ENCODE data around the gene GJA3. TPM values are rescaled to one million over a fixed set of nuclear protein-coding genes. Genes with fewer than 3 reads are reported as not detected.

Gene GJA3
- total RNA-seq, 2 experiments from 2014 or later: not detected

GRCh38 chr13:20175406-20175794 lies 14.5 kb upstream of the GJA3 start:
- ChIA-PET CTCF (ENCODE audit: unreplicated experiment) (no interaction called here), POLR2A (interaction anchor here (1.0 kb wide), 1 partner anchor 12 kb away, joined by 3 read pairs; no protein-coding TSS in a partner anchor)
- Histone ChIP-seq H3K36me3 (ENCODE audit: insufficient read depth, low read length) (no peaks in the 10 kb centered on the region), H3K9me3 (ENCODE audit: low read length) (no peaks in the 10 kb centered on the region), H3K9me2 (ENCODE audit: insufficient read depth, low read length) (no peaks in the 10 kb centered on the region), H4K20me1 (ENCODE audit: insufficient read depth, low read length) (no peaks in the 10 kb centered on the region), H3K27ac (ENCODE audit: low read depth, low read length, poor library complexity, severe bottlenecking) (no peak overlapping the region), H3K4me1 (ENCODE audit: insufficient read depth, low read length, poor library complexity, severe bottlenecking) (no peaks in the 10 kb centered on the region), H3K4me2 (ENCODE audit: low read length) (no peak overlapping the region), H3K4me3 (ENCODE audit: low read depth, low read length, poor library complexity, severe bottlenecking) (no peak overlapping the region), H3K79me2 (ENCODE audit: insufficient read depth, low read depth, low read length) (no peaks in the 10 kb centered on the region), H2AFZ (ENCODE audit: low read length) (no peak overlapping the region)
- no TSS peak for BruUV-seq (replicated peaks)
- TF ChIP-seq CTCF (conservative IDR thresholded peaks at IDR 0.05; ENCODE audit: low read length) (no peak), EZH2phosphoT487 (IDR thresholded peaks at IDR 0.05; ENCODE audit: borderline replicate concordance, low read depth, low read length) (no peak)
- DNase-seq (ENCODE audit: low spot score): no peak
- intact Hi-C loops (cut with micrococcal nuclease; ENCODE audit: unreplicated experiment): no loop called here

GRCh38 chr13:20174656-20175405 lies 14.0 kb upstream of the GJA3 start:
- no peaks in the 10 kb centered on the region for H4K20me1 ChIP-seq (ENCODE audit: insufficient read depth, low read length)
- ChIA-PET CTCF (ENCODE audit: unreplicated experiment) (no interaction called here), POLR2A (interaction anchor here (1.0 kb wide), 1 partner anchor 12 kb away, joined by 3 read pairs; no protein-coding TSS in a partner anchor)
- H3K27ac ChIP-seq (ENCODE audit: low read depth, low read length, poor library complexity, severe bottlenecking): no peak overlapping the region
- no peak overlapping the region for H3K4me2 ChIP-seq (ENCODE audit: low read length)
- TF ChIP-seq CTCF (conservative IDR thresholded peaks at IDR 0.05; ENCODE audit: low read length): no peak
- no peak for TF ChIP-seq EZH2phosphoT487 (IDR thresholded peaks at IDR 0.05; ENCODE audit: borderline replicate concordance, low read depth, low read length)
- H3K9me3 ChIP-seq (ENCODE audit: low read length): no peaks in the 10 kb centered on the region
- H3K9me2 ChIP-seq (ENCODE audit: insufficient read depth, low read length): no peaks in the 10 kb centered on the region
- BruUV-seq (replicated peaks): no TSS peak
- H3K4me3 ChIP-seq (ENCODE audit: low read depth, low read length, poor library complexity, severe bottlenecking): no peak overlapping the region
- no peak overlapping the region for H2AFZ ChIP-seq (ENCODE audit: low read length)
- no peaks in the 10 kb centered on the region for H3K36me3 ChIP-seq (ENCODE audit: insufficient read depth, low read length)
- intact Hi-C loops (cut with micrococcal nuclease; ENCODE audit: unreplicated experiment): no loop called here
- no peak for DNase-seq (ENCODE audit: low spot score)
- H3K4me1 ChIP-seq (ENCODE audit: insufficient read depth, low read length, poor library complexity, severe bottlenecking): no peaks in the 10 kb centered on the region
- no peaks in the 10 kb centered on the region for H3K79me2 ChIP-seq (ENCODE audit: insufficient read depth, low read depth, low read length)

GRCh38 chr13:20173116-20173746 lies 12.4 kb upstream of the GJA3 start:
- H3K9me3 ChIP-seq (ENCODE audit: low read length): no peaks in the 10 kb centered on the region
- TF ChIP-seq EZH2phosphoT487 (IDR thresholded peaks at IDR 0.05; ENCODE audit: borderline replicate concordance, low read depth, low read length) (no peak), CTCF (conservative IDR thresholded peaks at IDR 0.05; ENCODE audit: low read length) (no peak)
- H3K79me2 ChIP-seq (ENCODE audit: insufficient read depth, low read depth, low read length): no peaks in the 10 kb centered on the region
- H3K9me2 ChIP-seq (ENCODE audit: insufficient read depth, low read length): no peaks in the 10 kb centered on the region
- no peaks in the 10 kb centered on the region for H3K36me3 ChIP-seq (ENCODE audit: insufficient read depth, low read length)
- POLR2A ChIA-PET: no interaction called here
- H3K4me2 ChIP-seq (ENCODE audit: low read length): no peak overlapping the region
- intact Hi-C loops (cut with micrococcal nuclease; ENCODE audit: unreplicated experiment): no loop called here
- H2AFZ ChIP-seq (ENCODE audit: low read length): no peak overlapping the region
- H3K27ac ChIP-seq (ENCODE audit: low read depth, low read length, poor library complexity, severe bottlenecking): no peak overlapping the region
- no peak overlapping the region for H3K4me3 ChIP-seq (ENCODE audit: low read depth, low read length, poor library complexity, severe bottlenecking)
- no peaks in the 10 kb centered on the region for H3K4me1 ChIP-seq (ENCODE audit: insufficient read depth, low read length, poor library complexity, severe bottlenecking)
- CTCF ChIA-PET (ENCODE audit: unreplicated experiment): no interaction called here
- no peaks in the 10 kb centered on the region for H4K20me1 ChIP-seq (ENCODE audit: insufficient read depth, low read length)
- DNase-seq (ENCODE audit: low spot score): no peak
- no TSS peak for BruUV-seq (replicated peaks)
